CD8-positive, alpha-beta memory T cell (primary cell): ENCODE results near the gene CALB2. TPM values are rescaled to one million over a fixed set of nuclear protein-coding genes. Genes with fewer than 3 reads are reported as not detected.

Source experiments
- CTCF ChIA-PET: fragments of 350-600 bp; sonication (Branson Sonifier 250); formaldehyde crosslinking; loops from one replicate; lab custom pipeline; 2021; ENCODE audit warnings: antibody characterized with exemption; lab: Charles Lee
- POLR2A ChIA-PET: fragments of 350-600 bp; sonication (Branson Sonifier 250); formaldehyde crosslinking; loops from one replicate; lab custom pipeline; 2021; ENCODE audit warnings: antibody characterized with exemption; lab: Charles Lee
- DNase-seq, 5 donors: peaks; one replicate each; pipeline versions ENCODE4 v3.0.0 to v3.0.0-alpha.2; 2020 to 2022; ENCODE audit warnings: mixed read lengths in 1 of 5
- H3K27ac ChIP-seq: one replicate; pipeline ENCODE4 v1.7.0; 2013; ENCODE audit warnings: low read depth, mild to moderate bottlenecking, low read length, moderate library complexity
- H3K27me3 ChIP-seq: 2 replicates; pipeline ENCODE4 v1.7.0; 2013; ENCODE audit warnings: low read length, mild to moderate bottlenecking; ENCODE audit not compliant: insufficient read depth, poor library complexity, severe bottlenecking
- H3K36me3 ChIP-seq: 2 replicates; pipeline ENCODE4 v1.7.0; 2013; ENCODE audit warnings: mild to moderate bottlenecking, low read length, moderate library complexity; ENCODE audit not compliant: insufficient read depth
- H3K4me1 ChIP-seq: 2 replicates; pipeline ENCODE4 v1.7.0; 2013; ENCODE audit warnings: mild to moderate bottlenecking, low read length, moderate library complexity; ENCODE audit not compliant: insufficient read depth
- H3K4me3 ChIP-seq: 2 replicates; pipeline ENCODE4 v1.7.0; 2013; ENCODE audit warnings: mild to moderate bottlenecking, low read length
- H3K9me3 ChIP-seq: 2 replicates; pipeline ENCODE4 v1.7.0; 2013; ENCODE audit warnings: mild to moderate bottlenecking, low read length
- H3K27ac Mint-ChIP-seq, 8 donors: one replicate each; pipeline ENCODE4 v1.8.0; 2020 to 2021; ENCODE audit warnings: mixed read lengths in 8 of 8, mild to moderate bottlenecking in 6 of 8, inconsistent platforms in 3 of 8, moderate library complexity in 3 of 8
- H3K27me3 Mint-ChIP-seq, 2 donors: one replicate each; pipeline ENCODE4 v1.8.0; 2020 to 2021; ENCODE audit warnings: mixed read lengths in 2 of 2, mild to moderate bottlenecking in 1 of 2, moderate library complexity in 1 of 2
- H3K36me3 Mint-ChIP-seq, 3 donors: one replicate each; pipeline ENCODE4 v1.8.0; 2020 to 2021; ENCODE audit warnings: mixed read lengths in 3 of 3, inconsistent platforms in 1 of 3, mild to moderate bottlenecking in 1 of 3
- H3K4me1 Mint-ChIP-seq, 3 donors: one replicate each; pipeline ENCODE4 v1.8.0; 2020 to 2021; ENCODE audit warnings: mixed read lengths in 3 of 3, inconsistent platforms in 1 of 3, mild to moderate bottlenecking in 1 of 3
- H3K4me3 Mint-ChIP-seq, 7 donors: one replicate each; pipeline ENCODE4 v1.8.0; 2020 to 2021; ENCODE audit warnings: mixed read lengths in 7 of 7, mild to moderate bottlenecking in 6 of 7, moderate library complexity in 4 of 7, inconsistent platforms in 2 of 7
- H3K9me3 Mint-ChIP-seq, 5 donors: one replicate each; pipeline ENCODE4 v1.8.0; 2020 to 2022; ENCODE audit warnings: mixed read lengths in 5 of 5, mild to moderate bottlenecking in 3 of 5, moderate library complexity in 2 of 5, inconsistent platforms in 1 of 5
- polyA plus RNA-seq: library from polyadenylated mRNA; unstranded; fragments of 300-500 nt; fragmentation: Illumina TruSeq; gene quantifications from one replicate; pipeline ENCODE4 v1.2.3, GENCODE V29; 2021
- total RNA-seq, 2 experiments: library from RNA; stranded (reverse); gene quantifications; one replicate each; pipeline ENCODE4 v1.2.3, GENCODE V29; 2021

The CALB2 gene
- total and polyA plus RNA-seq, 3 experiments from 2014 or later: not detected

- Mint-ChIP-seq H3K4me1 (peaks cover 10 to 16% (median 16%) of the 10 kb centered on the region in 3 donors), H3K9me3 (no peaks in the 10 kb centered on the region), H3K36me3 (no peaks in the 10 kb centered on the region), H3K27me3 (peaks cover 5 to 49% of the 10 kb centered on the region in 2 donors), H3K27ac (no peak overlapping the region), H3K4me3 (no peak overlapping the region)
- H3K27me3 ChIP-seq: no peaks in the 10 kb centered on the region
- ChIA-PET CTCF (interaction anchor here (0.7 to 5.1 kb wide), 21 partner anchors 9 to 202 kb away, joined by 3 to 68 read pairs (median 3); partner anchors contain the start of gene CMTR2), POLR2A (no interaction called here)
- peaks cover 6% of the 10 kb centered on the region for H3K4me1 ChIP-seq
- no peak overlapping the region for H3K27ac ChIP-seq
- no peaks in the 10 kb centered on the region for H3K36me3 ChIP-seq
- DNase-seq: peak; percentile 46 to 67 (median 50)
- H3K9me3 ChIP-seq: no peaks in the 10 kb centered on the region
- no peak overlapping the region for H3K4me3 ChIP-seq
These were observed 54.0 kb downstream of the CALB2 start for GRCh38 chr16:71412270-71413160.

- no peak overlapping the region for H3K27ac Mint-ChIP-seq
- no peaks in the 10 kb centered on the region for H3K36me3 Mint-ChIP-seq
- Histone ChIP-seq H3K9me3 (no peaks in the 10 kb centered on the region), H3K4me3 (no peak overlapping the region), H3K36me3 (no peaks in the 10 kb centered on the region), H3K27ac (no peak overlapping the region), H3K4me1 (peaks cover 6% of the 10 kb centered on the region), H3K27me3 (no peaks in the 10 kb centered on the region)
- ChIA-PET CTCF (interaction anchor here (0.7 to 5.1 kb wide), 21 partner anchors 9 to 198 kb away, joined by 3 to 68 read pairs (median 3); partner anchors contain the start of gene CMTR2), POLR2A (no interaction called here)
- H3K27me3 Mint-ChIP-seq: peaks cover 5 to 46% of the 10 kb centered on the region in 2 donors
- DNase-seq: no peak
- H3K9me3 Mint-ChIP-seq: no peaks in the 10 kb centered on the region
- no peak overlapping the region for H3K4me3 Mint-ChIP-seq
- H3K4me1 Mint-ChIP-seq: peaks cover 4 to 10% (median 8%) of the 10 kb centered on the region in 3 donors
These were observed 54.8 kb downstream of the CALB2 start for GRCh38 chr16:71413341-71413740.

- no peaks in the 10 kb centered on the region for H3K36me3 ChIP-seq
- no peaks in the 10 kb centered on the region for H3K27me3 ChIP-seq
- no peaks in the 10 kb centered on the region for H3K9me3 ChIP-seq
- CTCF ChIA-PET: interaction anchor here (1.2 to 5.1 kb wide), 3 partner anchors 8 to 86 kb away, joined by 3 to 68 read pairs (median 9); no protein-coding TSS in a partner anchor
- no peaks in the 10 kb centered on the region for H3K36me3 Mint-ChIP-seq
- DNase-seq: no peak
- no peak overlapping the region for H3K27ac ChIP-seq
- H3K4me3 ChIP-seq: no peak overlapping the region
- H3K4me1 Mint-ChIP-seq: peaks cover 4 to 10% (median 7%) of the 10 kb centered on the region in 3 donors
- H3K9me3 Mint-ChIP-seq: no peaks in the 10 kb centered on the region
- H3K4me3 Mint-ChIP-seq: no peak overlapping the region
- H3K27me3 Mint-ChIP-seq: peaks cover 5 to 45% of the 10 kb centered on the region in 2 donors
- POLR2A ChIA-PET: no interaction called here
- H3K4me1 ChIP-seq: peaks cover 6% of the 10 kb centered on the region
- H3K27ac Mint-ChIP-seq: no peak overlapping the region
These were observed 55.5 kb downstream of the CALB2 start for GRCh38 chr16:71414038-71414437.

- ChIA-PET POLR2A (no interaction called here), CTCF (interaction anchor here (1.0 to 3.8 kb wide), 4 partner anchors 9 to 77 kb away, joined by 4 to 11 read pairs (median 7); no protein-coding TSS in a partner anchor)
- peaks cover 15 to 33% of the 10 kb centered on the region in 2 donors for H3K27me3 Mint-ChIP-seq
These were observed 63.4 kb downstream of the CALB2 start for GRCh38 chr16:71421911-71422310.

GRCh38 chr16:71423016-71423415 lies 64.5 kb downstream of the CALB2 start:
- Mint-ChIP-seq H3K9me3 (peaks cover 0 to 1% (median 0%) of the 10 kb centered on the region in 5 donors), H3K36me3 (peaks cover 0 to 1% (median 0%) of the 10 kb centered on the region in 3 donors), H3K4me3 (no peak overlapping the region), H3K4me1 (peaks cover 0 to 20% (median 11%) of the 10 kb centered on the region in 3 donors), H3K27ac (no peak overlapping the region), H3K27me3 (peaks cover 17 to 32% of the 10 kb centered on the region in 2 donors)
- H3K27ac ChIP-seq: no peak overlapping the region
- no peaks in the 10 kb centered on the region for H3K4me1 ChIP-seq
- no peaks in the 10 kb centered on the region for H3K9me3 ChIP-seq
- H3K4me3 ChIP-seq: no peak overlapping the region
- H3K36me3 ChIP-seq: no peaks in the 10 kb centered on the region
- ChIA-PET POLR2A (no interaction called here), CTCF (interaction anchor here (1.4 to 3.8 kb wide), 3 partner anchors 10 to 76 kb away, joined by 5 to 11 read pairs (median 9); no protein-coding TSS in a partner anchor)
- no peak for DNase-seq
- H3K27me3 ChIP-seq: peaks cover 9% of the 10 kb centered on the region

More at GRCh38 chr16:71421911-71422310, 63.4 kb downstream of the CALB2 start:
- no peak overlapping the region for H3K4me3 Mint-ChIP-seq
- H3K9me3 Mint-ChIP-seq: no peaks in the 10 kb centered on the region
- Histone ChIP-seq H3K27ac (no peak overlapping the region), H3K9me3 (no peaks in the 10 kb centered on the region), H3K27me3 (peaks cover 9% of the 10 kb centered on the region), H3K4me1 (no peaks in the 10 kb centered on the region), H3K36me3 (no peaks in the 10 kb centered on the region), H3K4me3 (no peak overlapping the region)
- peaks cover 0 to 15% (median 10%) of the 10 kb centered on the region in 3 donors for H3K4me1 Mint-ChIP-seq
- H3K27ac Mint-ChIP-seq: no peak overlapping the region
- H3K36me3 Mint-ChIP-seq: peaks cover 0 to 1% (median 0%) of the 10 kb centered on the region in 3 donors
- no peak for DNase-seq

- Mint-ChIP-seq H3K4me3 (peak overlapping the region in 1 of 7 donors; percentile 5), H3K9me3 (peaks cover 0 to 3% (median 0%) of the 10 kb centered on the region in 5 donors), H3K27ac (no peak overlapping the region), H3K4me1 (peaks cover 0 to 20% (median 12%) of the 10 kb centered on the region in 3 donors), H3K36me3 (peaks cover 0 to 1% (median 0%) of the 10 kb centered on the region in 3 donors), H3K27me3 (peaks cover 17 to 26% of the 10 kb centered on the region in 2 donors)
- CTCF ChIA-PET: interaction anchor here (3.8 kb wide), 1 partner anchor 75 kb away, joined by 11 read pairs; no protein-coding TSS in a partner anchor
- POLR2A ChIA-PET: no interaction called here
- no peaks in the 10 kb centered on the region for H3K9me3 ChIP-seq
- H3K4me3 ChIP-seq: no peak overlapping the region
- H3K27me3 ChIP-seq: peaks cover 9% of the 10 kb centered on the region
- no peak for DNase-seq
- H3K4me1 ChIP-seq: no peaks in the 10 kb centered on the region
- H3K36me3 ChIP-seq: no peaks in the 10 kb centered on the region
- no peak overlapping the region for H3K27ac ChIP-seq
These were observed 65.3 kb downstream of the CALB2 start for GRCh38 chr16:71423865-71424264.

GRCh38 chr16:71424626-71425025 lies 66.1 kb downstream of the CALB2 start:
- CTCF ChIA-PET: interaction anchor here (1.5 to 3.8 kb wide), 2 partner anchors 59 to 74 kb away, joined by 3 to 11 read pairs; no protein-coding TSS in a partner anchor
- POLR2A ChIA-PET: no interaction called here
- Mint-ChIP-seq H3K27me3 (peaks cover 17 to 26% of the 10 kb centered on the region in 2 donors), H3K4me3 (peak overlapping the region in 2 of 7 donors; percentile 80 to 85), H3K4me1 (peaks cover 0 to 20% (median 12%) of the 10 kb centered on the region in 3 donors), H3K9me3 (peaks cover 0 to 3% (median 0%) of the 10 kb centered on the region in 5 donors), H3K36me3 (peaks cover 0 to 1% (median 0%) of the 10 kb centered on the region in 3 donors), H3K27ac (peak overlapping the region in 1 of 8 donors; percentile 53)
- DNase-seq: no peak
- H3K4me3 ChIP-seq: no peak overlapping the region
- no peak overlapping the region for H3K27ac ChIP-seq
- no peaks in the 10 kb centered on the region for H3K4me1 ChIP-seq
- H3K36me3 ChIP-seq: no peaks in the 10 kb centered on the region
- H3K27me3 ChIP-seq: peaks cover 9% of the 10 kb centered on the region
- no peaks in the 10 kb centered on the region for H3K9me3 ChIP-seq
